NCI-H774 (cell line): ENCODE results near the gene USP32.
"Not testable (repeated sequence)": the region's sequence is repeated elsewhere in the genome, so short reads cannot be mapped to it uniquely, and the experiment has no call there.

Experiments used
- DNase-seq: peaks from one replicate; lab custom pipeline; 2025; lab: John Stamatoyannopoulos, UW

USP32 gene

DNA sequence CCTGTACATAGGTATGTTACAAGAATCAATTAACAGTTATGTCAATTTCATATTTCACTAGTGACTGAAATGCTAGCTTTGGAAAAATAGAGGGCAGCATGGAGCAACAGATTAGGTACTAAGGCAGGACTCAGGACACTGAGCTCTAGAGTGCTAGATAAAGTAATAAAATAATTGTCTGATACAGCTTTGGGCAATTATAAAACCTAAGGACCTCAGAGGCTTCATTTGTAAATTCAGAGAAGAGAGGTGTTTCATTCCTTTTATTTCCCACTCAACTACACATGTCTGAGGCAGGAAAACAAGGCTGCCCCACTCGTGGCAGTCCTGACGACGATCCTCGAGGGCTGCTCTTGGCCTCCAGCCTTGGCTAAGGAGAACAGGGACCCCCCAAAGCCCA lies 160.7 kb downstream of the USP32 start:
- DNase-seq, result no peak

DNA sequence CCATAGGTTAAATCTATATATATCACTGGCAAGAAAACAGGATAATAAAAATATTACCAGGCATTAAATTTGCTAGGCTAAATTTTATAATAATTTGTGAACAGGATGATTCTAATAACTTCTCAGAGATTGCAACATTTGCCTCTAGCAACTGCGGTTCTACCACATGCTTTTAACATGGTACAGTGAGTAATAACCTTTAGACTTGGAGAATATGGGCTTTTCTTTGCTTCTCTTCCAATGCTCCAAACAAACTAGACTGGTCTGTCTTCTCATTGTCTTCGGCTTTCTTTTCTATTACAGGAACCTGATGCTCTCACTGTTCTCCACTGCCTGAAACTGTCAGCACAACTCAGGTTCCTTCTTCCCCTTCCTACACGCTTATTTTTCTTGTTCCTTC lies 161.6 kb downstream of the USP32 start:
- DNase-seq, result no peak

DNA sequence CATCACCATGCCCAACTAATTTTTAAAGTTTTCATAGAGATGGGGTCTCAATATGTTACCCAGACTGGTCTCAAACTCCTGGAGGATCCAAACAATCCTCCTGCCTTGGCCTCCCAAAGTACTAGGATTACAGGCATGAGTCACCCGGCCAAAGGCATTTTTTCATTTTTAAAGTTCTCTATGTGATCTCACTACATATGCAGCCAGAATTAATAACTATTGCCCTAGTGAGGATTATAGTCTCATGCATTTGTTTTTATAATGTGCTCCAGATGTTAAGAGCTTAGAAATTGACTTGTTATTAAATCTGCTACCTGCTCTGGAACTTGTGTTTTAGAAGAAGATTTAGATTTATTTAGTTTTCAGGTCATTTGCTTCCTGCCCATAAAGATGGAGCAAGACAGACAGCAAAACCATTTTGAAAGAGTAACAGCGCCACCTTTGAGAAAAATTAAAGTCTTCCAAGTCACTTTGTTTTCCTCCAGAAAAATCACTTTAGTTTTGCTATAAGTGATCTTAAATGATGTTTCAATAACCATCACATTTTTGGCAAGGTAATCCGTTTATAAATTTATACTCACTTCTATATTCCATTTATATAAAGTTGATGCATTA lies 162.6 kb downstream of the USP32 start:
- DNase-seq, result no peak

DNA sequence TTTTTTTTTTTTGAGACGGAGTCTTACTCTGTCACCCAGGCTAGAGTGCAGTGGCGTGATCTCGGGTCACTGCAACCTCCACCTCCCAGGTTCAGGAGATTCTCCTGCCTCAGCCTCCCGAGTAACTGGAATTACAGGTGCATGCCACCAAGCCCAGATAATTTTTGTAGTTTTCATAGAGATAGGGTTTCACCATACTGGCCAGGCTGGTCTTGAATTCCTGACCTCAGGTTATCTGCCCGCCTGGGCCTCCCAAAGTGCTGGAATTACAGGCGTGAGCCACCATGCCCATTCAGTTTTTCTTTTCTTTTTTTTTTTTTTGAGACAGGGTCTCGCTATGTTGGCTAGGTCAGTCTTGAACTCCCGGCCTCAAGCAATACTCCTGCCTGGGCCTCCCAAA lies 164.7 kb downstream of the USP32 start:
- not testable (repeated sequence) for DNase-seq

DNA sequence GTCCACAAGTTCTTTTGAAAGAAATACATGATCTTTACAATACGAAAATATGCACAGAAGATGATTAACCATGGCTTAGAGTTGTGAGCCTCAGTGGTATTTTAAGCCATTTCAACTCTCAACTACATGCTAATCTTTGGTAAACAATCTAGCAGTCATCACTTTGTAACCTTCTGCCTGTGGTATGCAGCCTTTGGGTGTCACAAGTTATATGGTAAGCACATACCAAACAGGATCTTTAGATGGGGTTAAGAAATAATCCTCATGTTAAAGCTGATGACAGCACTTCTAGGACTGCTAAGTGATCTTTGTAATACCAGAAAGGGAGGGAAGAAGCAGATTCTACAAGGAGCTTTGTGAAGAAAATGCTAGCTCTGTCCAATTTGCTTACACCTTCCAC lies 167.9 kb downstream of the USP32 start:
- DNase-seq, result no peak

DNA sequence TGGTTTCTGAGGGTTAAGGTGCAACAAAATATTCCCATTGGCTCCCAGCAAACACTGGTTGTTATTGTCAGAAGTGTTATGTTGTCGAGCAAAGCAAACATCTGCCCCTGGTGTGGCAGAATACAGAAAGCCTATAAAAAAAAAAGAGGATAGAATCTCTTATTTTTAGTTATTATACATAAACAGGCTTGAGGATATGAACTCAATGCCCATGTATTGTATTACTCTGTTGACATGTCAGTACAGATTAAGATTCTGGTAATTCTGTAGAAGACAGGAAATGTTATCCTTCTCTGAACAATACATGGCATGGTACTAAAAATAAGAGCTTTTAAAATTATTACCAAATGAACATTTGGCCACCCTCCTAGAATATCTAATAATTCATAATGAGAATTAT lies 168.5 kb downstream of the USP32 start:
- no peak for DNase-seq

DNA sequence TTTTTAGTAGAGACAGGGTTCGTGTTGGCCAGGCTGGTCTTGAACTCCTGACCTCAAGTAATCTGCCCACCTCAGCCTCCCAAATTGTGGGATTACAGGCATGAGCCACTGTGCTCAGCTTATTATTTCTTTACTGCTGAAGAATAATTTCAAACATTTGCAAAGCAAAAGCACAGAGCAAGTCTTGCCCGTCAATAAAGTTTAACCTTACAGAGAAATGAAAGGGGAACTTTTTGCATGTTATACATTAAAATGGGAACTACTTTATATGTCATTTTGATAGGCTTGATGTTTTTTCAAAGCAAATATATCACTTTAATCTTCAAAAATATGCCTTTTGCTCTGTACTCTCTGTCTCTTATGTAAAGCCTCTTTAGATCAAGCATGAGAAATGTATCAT lies 173.2 kb downstream of the USP32 start:
- DNase-seq, result not testable (repeated sequence)

DNA sequence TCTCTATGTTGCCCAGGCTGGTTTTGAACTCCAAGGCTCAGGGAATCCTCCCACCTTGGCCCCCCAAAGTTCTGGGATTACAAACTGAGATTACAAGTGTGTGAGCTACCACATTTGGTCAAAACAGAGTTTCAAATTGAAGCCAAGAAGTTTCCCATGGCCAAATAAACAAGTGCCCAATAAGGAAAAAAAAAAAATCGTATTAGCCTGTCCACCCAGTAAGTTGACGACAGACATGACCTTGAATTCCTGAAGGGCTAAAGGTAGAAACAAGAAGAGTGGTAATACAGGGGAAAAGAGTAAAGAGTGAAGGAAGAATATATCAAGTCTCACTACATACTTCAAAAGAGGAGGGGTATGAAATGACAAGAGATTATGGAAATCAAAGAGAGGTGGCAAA lies 176.0 kb downstream of the USP32 start:
- DNase-seq, result not testable (repeated sequence)

DNA sequence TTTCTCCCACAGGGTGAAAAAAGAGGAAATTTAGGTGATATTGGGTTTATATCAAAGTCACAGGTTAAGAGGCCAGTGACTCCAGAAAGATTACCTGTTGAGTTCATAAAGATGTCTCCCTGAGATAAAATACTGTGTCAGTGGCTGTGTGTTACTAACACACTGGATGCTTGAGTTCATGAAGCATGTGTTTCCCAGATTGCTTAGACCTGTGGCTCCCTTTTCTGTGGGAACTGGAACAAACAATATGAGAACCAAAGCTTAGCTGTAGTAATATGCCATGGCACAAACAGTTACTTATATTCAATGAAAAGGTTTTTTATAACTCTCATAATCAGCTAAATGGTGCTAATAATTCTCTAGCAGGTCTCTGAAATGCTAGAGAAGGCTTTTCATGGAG lies 180.7 kb downstream of the USP32 start:
- not testable (repeated sequence) for DNase-seq

DNA sequence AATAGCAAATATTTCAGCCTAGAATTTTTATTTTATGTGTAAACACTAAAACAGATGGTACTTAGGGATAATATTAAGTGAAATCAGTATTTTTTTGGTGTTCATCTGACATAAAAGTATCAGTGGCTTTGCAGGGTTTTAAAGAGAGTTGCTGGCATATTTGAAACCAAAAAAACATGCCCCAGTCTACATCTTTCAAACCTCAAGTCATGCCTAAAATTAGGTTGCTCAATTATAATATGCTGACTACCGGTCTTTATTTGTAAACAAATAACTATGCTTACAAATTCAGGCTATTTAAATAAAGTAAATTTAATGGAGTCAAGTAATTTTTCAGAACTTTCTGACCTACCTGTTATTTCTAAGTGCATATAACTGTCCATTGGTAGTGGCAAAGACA lies 183.6 kb downstream of the USP32 start:
- DNase-seq, result not testable (repeated sequence)

DNA sequence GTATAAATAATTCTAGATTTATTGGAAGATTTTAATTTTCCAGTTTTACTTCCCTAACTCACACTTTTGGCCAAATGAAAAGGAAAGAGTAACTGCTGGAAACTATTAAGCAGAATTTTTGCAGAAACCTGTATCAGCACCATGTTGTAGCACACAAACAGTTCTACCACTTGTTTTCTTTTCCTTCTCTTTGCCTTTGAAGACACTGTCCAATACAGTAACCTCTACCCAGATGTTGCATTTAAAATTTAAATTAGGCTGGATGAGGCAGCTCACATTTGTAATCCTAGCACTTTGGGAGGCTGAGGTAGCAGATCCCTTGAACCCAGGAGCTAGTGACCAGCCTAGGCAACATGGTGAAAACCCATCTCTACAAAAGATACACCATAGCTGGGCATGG lies 186.2 kb downstream of the USP32 start:
- not testable (repeated sequence) for DNase-seq

DNA sequence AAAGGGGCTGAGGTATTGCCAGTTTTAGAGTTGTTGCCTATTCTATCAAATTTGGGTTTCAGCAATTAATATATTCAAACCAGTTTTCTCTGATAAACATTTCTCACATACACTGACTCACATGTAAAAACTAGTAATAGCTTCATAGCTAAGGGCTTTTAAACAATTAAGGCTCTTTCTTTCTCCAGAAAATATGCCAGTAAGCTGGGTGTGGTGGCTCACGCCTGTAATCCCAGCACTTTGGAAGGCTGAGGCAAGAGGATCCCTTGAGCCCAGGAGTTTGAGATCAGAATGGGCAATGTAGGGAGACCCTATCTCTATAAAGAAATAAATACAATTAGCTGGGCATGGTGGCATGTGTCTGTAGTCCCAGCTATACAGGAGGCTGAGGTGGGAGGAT lies 193.3 kb downstream of the USP32 start:
- DNase-seq, result not testable (repeated sequence)

DNA sequence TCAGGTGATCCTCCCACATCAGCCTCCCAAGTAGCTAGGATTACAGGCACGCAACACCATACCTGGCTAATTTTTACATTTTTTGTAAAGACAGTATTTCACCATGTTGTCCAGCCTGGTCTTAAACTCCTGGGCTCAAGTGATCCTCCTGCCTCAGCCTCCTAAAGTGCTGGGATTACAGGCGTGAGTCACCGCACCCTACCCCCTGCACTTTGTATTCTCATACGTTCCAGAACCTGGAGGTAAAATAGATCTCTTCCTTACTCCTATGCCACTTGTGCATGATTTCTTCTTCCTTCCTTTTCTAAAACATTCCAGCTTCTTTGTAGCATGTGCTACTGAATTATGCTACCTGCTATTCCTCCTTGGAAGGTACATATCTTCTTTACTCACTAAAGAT lies 197.8 kb downstream of the USP32 start:
- DNase-seq, result not testable (repeated sequence)

DNA sequence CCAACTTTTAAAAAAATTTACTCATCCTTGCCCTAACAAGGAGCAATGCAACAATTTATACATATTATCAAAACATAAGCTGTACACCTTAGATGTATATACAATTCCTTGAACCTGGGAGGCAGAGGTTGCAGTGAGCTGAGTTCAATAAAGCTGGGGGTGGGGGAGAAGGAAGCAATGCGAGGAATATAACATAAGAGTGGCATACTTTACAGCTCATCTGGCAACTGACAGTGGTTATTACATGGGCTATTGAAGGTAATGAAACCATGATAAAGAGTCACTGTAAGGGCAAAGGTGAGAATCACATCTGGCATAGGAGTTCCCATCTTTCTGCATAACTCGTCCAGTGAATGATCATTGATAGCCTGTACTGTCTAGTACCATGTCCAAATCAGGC lies 198.5 kb downstream of the USP32 start:
- no peak for DNase-seq

DNA sequence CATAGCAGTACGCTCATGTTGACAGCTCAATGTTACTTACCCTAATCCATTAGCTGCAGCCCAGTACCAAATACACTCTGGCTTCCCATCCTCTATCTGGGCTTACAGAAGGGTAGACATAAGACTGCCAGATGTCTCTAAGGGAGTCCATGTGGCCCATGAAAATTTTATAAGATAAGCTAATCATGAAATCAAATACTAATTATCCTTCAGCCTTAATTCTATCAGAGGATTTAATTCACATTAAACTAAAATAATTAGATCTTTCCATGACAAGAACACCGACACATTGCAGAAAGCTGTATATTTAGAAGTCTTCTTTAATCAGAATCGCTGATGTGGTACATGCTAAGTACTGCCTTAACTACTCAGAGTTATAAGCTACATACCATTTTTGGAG lies 198.9 kb downstream of the USP32 start:
- DNase-seq, result not testable (repeated sequence)

DNA sequence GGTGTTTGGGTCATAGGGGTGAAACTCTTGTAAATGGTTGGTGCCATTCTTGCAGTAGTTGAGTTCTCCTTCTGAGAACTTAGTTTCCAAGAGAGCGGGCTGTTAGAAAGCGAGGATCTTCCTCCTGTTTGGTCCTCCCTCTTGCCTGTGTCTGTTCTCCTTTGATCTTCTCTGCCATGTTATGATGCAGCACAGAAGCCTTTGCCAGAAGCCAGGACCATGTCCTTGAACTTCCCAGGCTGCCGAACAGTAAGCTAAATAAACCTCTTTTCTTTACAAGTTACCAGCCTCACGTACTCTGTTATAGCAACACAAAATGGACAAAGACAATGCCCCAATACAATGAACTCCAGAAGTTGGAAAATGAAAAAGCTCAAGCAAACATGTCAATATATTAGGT lies 201.9 kb downstream of the USP32 start:
- not testable (repeated sequence) for DNase-seq

DNA sequence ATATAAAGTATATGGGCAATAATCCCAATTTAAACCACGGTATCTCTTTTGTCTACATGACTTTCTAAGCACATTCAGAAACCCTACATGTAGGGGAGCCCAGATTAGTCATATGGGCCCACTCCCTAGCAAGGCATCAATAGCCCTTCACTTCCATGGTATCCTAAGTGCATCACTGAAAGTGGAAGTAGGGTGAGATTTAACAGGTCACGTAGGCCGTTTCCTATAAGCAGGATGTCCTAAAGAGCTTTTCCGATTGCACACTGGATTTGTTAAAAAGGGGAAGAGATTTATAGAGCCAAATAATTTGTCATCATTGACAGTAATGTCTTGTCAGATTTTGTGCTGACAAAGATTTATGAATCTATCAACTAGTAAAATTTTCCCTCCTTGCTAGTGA lies 203.2 kb downstream of the USP32 start:
- DNase-seq, result no peak

DNA sequence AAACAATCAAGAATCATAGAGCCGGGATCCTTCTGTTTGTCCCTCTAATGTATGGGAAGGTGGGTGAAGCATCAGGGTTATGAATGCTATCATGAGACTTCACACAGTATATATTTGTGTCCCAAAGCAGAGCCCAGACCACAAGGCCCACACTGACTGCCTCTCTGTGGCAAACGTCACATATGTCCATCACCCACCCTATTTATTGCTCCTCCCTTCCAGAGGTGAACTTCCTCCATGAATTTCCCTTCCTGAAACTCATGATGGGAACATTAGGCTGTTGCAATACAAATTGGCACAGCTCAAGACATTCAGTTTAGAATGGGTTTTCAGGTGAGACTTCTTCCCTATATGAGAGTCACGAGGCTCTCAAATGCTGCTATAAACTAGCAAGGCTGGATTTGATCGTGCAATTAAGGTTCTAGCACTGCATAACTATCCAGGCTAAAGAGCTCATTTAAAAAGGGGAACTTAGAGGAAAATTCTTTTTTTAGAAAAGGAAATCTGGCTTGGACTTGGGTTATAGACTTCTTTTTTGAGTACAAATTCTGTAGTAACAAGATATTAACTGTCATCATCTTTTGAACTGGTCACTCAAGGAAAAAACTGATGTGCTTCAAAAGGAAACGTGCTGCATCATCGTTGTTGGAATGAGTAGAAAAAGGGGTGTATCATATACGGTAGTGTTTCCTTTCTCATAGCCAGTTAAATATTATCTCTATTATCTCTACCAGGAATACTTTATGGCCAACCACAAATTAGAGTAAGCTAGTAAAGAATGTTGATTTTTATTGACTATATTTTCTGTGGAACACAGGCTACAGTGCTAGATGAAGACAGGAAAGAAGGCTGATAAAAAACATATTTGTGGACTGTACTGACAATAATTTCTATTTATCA lies 204.8 kb downstream of the USP32 start:
- DNase-seq, result not testable (repeated sequence)

DNA sequence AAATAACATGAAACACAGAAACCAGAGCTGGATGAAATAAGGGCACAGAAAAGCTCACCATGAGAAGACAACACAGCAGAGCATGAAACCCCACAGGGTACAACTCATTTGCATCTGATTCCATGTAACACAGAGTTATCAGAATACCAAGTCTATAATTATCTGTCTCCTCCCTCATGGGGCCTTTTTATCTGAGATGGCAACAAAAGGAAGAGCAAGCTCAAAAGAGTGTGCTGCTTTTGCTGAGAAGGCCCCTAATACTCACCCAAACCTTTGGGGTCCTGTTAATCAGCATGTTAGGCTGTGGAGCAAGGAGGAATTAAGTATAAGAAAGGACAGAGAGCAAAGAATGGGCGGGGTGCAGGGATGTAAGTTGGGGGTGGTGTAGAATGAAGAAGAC lies 205.6 kb downstream of the USP32 start:
- not testable (repeated sequence) for DNase-seq

DNA sequence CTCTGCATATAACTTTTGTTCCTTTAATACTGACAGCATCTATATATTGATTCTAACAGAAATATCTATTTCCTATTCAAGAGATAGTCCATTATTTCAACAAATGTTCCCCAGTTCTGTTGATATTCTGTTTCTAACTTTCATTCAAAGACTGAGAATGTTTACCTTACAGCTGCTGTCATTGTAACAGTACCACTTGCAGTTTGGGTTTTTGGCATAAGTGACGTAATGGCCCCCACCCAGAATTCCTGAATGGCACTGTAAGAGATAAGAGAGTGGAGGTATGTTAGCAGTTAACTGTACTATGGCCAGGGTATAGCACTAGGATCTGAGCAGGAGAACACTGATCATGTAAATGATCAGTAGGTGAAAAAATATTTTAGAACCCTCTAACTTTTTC lies 211.6 kb downstream of the USP32 start:
- not testable (repeated sequence) for DNase-seq

DNA sequence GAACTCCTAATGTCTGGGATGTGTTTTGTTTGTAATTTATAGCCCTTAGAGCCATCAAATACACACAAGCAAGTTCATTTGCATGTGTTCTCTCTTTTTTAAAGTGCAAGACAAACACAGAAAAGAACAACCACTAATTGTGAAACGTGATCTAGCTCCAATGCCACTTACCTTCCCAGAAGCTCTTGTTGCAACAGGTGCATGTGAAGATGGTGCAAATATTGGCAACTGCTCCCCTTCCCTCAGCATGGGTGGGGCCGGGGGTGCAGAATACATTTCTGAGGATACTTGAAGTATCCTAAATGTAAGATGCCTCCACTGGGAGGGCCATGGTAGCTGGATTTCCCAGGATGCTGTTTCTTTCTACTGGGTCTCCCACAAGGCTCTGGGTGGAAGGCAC lies 213.8 kb downstream of the USP32 start:
- peak; percentile 84 for DNase-seq

DNA sequence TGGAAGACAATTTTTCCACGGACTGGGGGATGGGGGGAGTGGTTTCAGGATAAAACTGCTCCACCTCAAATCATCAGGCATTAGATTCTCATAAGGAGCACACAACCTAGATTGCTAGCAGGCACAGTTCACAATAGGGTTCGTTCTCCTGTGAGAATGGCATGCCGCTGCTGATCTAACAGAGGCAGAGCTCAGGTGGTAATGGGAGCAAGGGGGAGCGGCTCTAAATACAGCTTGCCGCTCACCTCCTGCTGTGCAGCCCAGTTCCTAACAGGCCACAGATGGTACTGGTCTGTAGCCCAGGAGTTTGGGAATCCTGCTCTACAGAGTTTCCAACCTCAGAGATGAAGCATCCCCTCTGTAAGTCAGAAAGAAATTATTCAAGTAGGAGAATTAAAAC lies 215.2 kb downstream of the USP32 start:
- DNase-seq, result not testable (repeated sequence)

DNA sequence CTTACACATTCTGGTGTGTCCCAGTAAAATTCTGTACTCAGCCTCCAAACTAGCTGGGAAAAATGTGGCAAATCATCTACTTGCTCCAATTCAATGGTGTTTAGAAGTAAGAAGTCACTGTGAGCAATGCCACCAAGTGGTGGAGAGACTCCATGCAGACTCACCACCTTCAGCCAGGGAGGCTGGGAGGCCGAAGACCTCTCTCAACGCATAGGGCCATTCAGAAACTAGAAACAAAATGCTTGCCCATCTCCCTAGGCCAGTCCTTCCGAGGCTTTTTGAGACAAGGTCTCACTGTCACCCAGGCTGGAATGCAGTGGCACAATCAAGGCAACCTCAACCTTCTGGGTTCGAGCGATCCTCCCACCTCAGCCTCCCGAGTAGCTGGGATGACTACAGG lies 217.2 kb downstream of the USP32 start:
- DNase-seq, result not testable (repeated sequence)

DNA sequence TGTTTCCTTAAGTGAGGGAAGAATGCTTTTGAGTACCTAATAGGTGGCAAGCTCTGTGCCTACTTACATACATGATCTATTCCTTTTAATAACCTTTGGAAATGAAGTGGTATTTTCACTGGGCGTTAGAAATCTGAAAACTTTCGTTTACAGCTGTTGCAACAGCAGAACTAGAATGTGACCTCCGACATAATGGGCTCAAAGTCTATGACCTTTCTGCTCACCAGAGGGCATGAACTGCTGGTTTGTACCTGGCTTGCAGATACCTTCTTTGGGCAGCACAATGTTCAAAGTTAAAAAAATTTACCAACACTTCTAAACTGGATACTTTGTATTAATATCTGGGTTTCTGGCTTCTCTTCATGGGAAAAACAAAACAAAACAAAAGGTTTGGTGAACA lies 217.9 kb downstream of the USP32 start:
- DNase-seq, result no peak
